Hepatocyte (in vitro differentiated cells): ENCODE data around the gene NDUFV1. TPM values are rescaled to one million over a fixed set of nuclear protein-coding genes. Genes with fewer than 3 reads are reported as not detected.
"Not testable (repeated sequence)": the region's sequence is repeated elsewhere in the genome, so short reads cannot be mapped to it uniquely, and the experiment has no call there.

Source experiments
- DNase-seq: peaks from one replicate; pipeline ENCODE4 v3.0.0-alpha.2; 2016; ENCODE audit warnings: low spot score
- H2AFZ ChIP-seq: fragments of 200-600 bp; sonication (generic); 2 replicates; pipeline ENCODE4 v1.6.0; 2016; ENCODE audit warnings: antibody characterized with exemption, mild to moderate bottlenecking
- H3K27ac ChIP-seq: fragments of 200-600 bp; sonication (generic); 2 replicates; pipeline ENCODE4 v1.5.1; 2016; ENCODE audit warnings: mild to moderate bottlenecking
- H3K27me3 ChIP-seq: fragments of 200-600 bp; sonication (generic); 2 replicates; pipeline ENCODE4 v1.6.1; 2016
- H3K36me3 ChIP-seq: fragments of 200-600 bp; sonication (generic); replicated peaks from 2 replicates; pipeline ENCODE4 v1.5.1; 2016; ENCODE audit warnings: low read depth; ENCODE audit not compliant: insufficient read depth
- H3K4me1 ChIP-seq: fragments of 200-600 bp; sonication (generic); 2 replicates; pipeline ENCODE4 v1.5.1; 2016; ENCODE audit warnings: mild to moderate bottlenecking, moderate library complexity; ENCODE audit not compliant: insufficient read depth
- H3K4me2 ChIP-seq: fragments of 200-600 bp; sonication (generic); 2 replicates; pipeline ENCODE4 v1.6.0; 2016
- H3K4me3 ChIP-seq: fragments of 200-600 bp; sonication (generic); 2 replicates; pipeline ENCODE4 v1.5.1; 2016; ENCODE audit warnings: mild to moderate bottlenecking
- H3K79me2 ChIP-seq: fragments of 200-600 bp; sonication (generic); 2 replicates; pipeline ENCODE4 v1.6.0; 2017; ENCODE audit warnings: mild to moderate bottlenecking
- H3K9me2 ChIP-seq: fragments of 200-600 bp; sonication (generic); replicated peaks from 2 replicates; pipeline ENCODE4 v1.6.0; 2017; ENCODE audit warnings: mild to moderate bottlenecking; ENCODE audit not compliant: insufficient read depth
- H3K9me3 ChIP-seq: fragments of 200-600 bp; sonication (generic); 2 replicates; pipeline ENCODE4 v1.5.1; 2016; ENCODE audit warnings: low read depth, mild to moderate bottlenecking
- H4K20me1 ChIP-seq: fragments of 200-600 bp; sonication (generic); 2 replicates; pipeline ENCODE4 v1.6.0; 2016; ENCODE audit warnings: mild to moderate bottlenecking; ENCODE audit not compliant: insufficient read depth, poor library complexity, severe bottlenecking
- EZH2 ChIP-seq: fragments of 200-600 bp; sonication (generic); IDR thresholded peaks from 2 replicates; pipeline ENCODE4 v1.6.1; 2016; ENCODE audit warnings: antibody characterized with exemption, mild to moderate bottlenecking, borderline replicate concordance
- EZH2phosphoT487 ChIP-seq: fragments of 200-600 bp; sonication (generic); IDR thresholded peaks from one replicate; pipeline ENCODE4 v1.6.1; 2018; ENCODE audit warnings: antibody characterized with exemption, mild to moderate bottlenecking, low read depth, moderate library complexity; ENCODE audit not compliant: unreplicated experiment, severe bottlenecking
- WGBS: methylation state at CpG from one replicate; pipeline ENCODE4 v1.1.6; 2016; ENCODE audit warnings: low lambda C conversion rate; ENCODE audit errors: missing lambda C conversion rate; 5-methylcytosine and 5-hydroxymethylcytosine counted together
- polyA plus RNA-seq: library from polyadenylated mRNA; unstranded; fragments of >200 nt; fragmentation: Nextera tagmentation; extraction: Ambion mirVana; gene quantifications from 2 replicates; pipeline ENCODE4 v1.2.1, GENCODE V29; 2016
- total RNA-seq: library from RNA; depleted of rRNA; stranded (reverse); fragments of >200 nt; gene quantifications from 2 replicates; pipeline ENCODE4 v1.2.3, GENCODE V29; 2014
- TF ChIP-seq, protein P1 (sequence below): fragments of 200-600 bp; sonication (generic); IDR thresholded peaks from 2 replicates; pipeline ENCODE4 v1.5.1; 2016; ENCODE audit warnings: antibody characterized with exemption, mild to moderate bottlenecking; ENCODE audit not compliant: poor library complexity

Gene NDUFV1
- total and polyA plus RNA-seq, 2 experiments from 2014 or later: 194 to 226 TPM

DNA sequence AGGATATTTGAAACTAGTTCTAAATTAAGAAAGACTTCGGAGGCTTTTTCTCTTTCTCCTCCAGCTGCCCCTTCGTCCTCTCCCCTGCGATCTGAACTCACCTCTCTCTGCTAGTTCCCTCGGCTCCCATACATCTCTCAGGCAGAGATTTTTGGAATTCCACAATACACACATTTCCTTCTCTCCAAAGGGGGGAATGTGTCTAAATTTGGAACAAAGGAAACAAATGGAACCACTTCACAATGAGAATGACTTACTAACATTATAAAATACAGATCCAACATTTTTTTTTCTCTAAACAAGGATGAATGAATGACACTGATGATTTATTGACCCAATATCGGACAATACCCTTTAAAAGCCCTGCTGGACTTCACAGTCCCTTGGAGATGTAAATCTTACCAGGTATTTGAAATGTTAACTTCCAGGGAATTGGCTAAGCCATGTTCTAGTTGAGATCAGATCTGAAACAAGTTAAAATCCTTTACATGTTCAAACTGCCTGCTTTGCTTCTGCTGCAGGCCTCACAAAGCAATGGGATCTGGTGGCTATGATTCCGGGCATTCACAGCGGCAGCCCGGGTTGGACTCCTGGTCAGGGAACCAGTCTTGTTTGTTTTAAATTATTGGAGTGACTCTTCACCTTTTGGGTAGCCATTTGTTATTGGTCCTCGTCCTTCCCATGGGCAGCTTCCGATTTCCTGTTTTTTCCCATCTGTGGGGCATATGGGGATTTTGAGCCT lies 43.6 kb upstream of the NDUFV1 start:
- no peak overlapping the region for H3K4me2 ChIP-seq
- no peak overlapping the region for H3K4me3 ChIP-seq
- WGBS: 77% methylated on average over 10 of the region's 10 CpGs

DNA sequence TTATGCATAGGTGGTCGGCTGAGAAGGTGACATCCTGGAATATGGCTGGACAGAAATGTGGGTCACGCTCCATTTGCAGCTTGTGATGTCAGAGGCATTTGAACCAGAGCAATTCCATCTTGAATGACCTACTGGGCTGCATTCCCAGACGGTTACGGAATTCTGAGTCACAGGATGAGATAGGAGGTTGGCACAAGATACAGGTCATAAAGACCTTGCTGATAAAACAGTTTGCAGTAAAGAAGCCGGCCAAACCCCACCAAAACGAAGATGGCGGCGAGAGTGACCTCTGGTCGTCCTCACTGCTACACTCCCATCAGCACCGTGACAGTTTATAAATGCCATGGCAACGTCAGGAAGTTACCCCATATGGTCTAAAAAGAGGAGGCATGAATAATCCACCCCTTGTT lies 43.0 kb upstream of the NDUFV1 start:
- not testable (repeated sequence) for H3K4me3 ChIP-seq, H4K20me1 ChIP-seq, H2AFZ ChIP-seq, H3K27me3 ChIP-seq, H3K79me2 ChIP-seq, H3K9me2 ChIP-seq, H3K4me2 ChIP-seq, H3K36me3 ChIP-seq, H3K9me3 ChIP-seq
- Histone ChIP-seq H3K4me1 (peaks cover 16% of the 10 kb centered on the region), H3K27ac (peak overlapping the region; percentile 89)
- WGBS: 55% methylated on average over 11 of the region's 11 CpGs
- peak; percentile 75 for DNase-seq

More for the DNA sequence above, 43.6 kb upstream of the NDUFV1 start:
- peaks cover 21% of the 10 kb centered on the region for H3K4me1 ChIP-seq
- peak overlapping the region; percentile 89 for H3K27ac ChIP-seq
- DNase-seq: no peak
- H2AFZ ChIP-seq: no peak overlapping the region
- no peaks in the 10 kb centered on the region for H3K9me3 ChIP-seq
- H4K20me1 ChIP-seq: no peaks in the 10 kb centered on the region
- H3K36me3 ChIP-seq: no peaks in the 10 kb centered on the region
- no peaks in the 10 kb centered on the region for H3K27me3 ChIP-seq
- H3K9me2 ChIP-seq: no peaks in the 10 kb centered on the region
- no peaks in the 10 kb centered on the region for H3K79me2 ChIP-seq
- TF ChIP-seq EZH2phosphoT487 (no peak), EZH2 (no peak)
- TF ChIP-seq, protein P1, sequence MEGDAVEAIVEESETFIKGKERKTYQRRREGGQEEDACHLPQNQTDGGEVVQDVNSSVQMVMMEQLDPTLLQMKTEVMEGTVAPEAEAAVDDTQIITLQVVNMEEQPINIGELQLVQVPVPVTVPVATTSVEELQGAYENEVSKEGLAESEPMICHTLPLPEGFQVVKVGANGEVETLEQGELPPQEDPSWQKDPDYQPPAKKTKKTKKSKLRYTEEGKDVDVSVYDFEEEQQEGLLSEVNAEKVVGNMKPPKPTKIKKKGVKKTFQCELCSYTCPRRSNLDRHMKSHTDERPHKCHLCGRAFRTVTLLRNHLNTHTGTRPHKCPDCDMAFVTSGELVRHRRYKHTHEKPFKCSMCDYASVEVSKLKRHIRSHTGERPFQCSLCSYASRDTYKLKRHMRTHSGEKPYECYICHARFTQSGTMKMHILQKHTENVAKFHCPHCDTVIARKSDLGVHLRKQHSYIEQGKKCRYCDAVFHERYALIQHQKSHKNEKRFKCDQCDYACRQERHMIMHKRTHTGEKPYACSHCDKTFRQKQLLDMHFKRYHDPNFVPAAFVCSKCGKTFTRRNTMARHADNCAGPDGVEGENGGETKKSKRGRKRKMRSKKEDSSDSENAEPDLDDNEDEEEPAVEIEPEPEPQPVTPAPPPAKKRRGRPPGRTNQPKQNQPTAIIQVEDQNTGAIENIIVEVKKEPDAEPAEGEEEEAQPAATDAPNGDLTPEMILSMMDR: no peak

DNA sequence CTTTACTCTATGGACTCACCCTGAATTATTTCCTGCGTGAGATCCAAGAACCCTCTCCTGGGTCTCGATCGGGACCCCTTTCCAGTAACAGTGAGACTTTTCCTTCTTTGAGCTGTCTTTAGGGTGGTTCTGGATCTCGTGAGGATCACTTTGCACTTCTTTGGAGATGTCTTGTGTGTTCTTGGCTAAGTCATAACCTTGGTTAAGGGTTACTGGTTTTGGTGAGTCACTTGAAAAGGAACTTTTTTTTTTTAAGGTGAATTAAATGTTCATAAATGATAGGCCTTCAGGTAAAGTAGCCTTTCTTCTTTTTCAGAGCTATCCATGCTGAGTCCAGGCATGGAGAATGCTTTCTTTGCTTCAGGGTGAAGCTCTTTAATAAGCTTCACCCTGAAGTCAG lies 42.5 kb upstream of the NDUFV1 start:
- Histone ChIP-seq H4K20me1 (no peaks in the 10 kb centered on the region), H3K4me1 (peaks cover 13% of the 10 kb centered on the region), H3K36me3 (no peaks in the 10 kb centered on the region), H3K79me2 (no peaks in the 10 kb centered on the region), H2AFZ (no peak overlapping the region), H3K9me3 (no peaks in the 10 kb centered on the region), H3K4me3 (no peak overlapping the region), H3K27ac (peak overlapping the region; percentile 81), H3K9me2 (no peaks in the 10 kb centered on the region), H3K4me2 (no peak overlapping the region), H3K27me3 (no peaks in the 10 kb centered on the region)
- TF ChIP-seq, protein P1: no peak
- no peak for TF ChIP-seq EZH2phosphoT487
- TF ChIP-seq EZH2: no peak
- WGBS: 94% methylated on average over 4 of the region's 4 CpGs
- DNase-seq: no peak

DNA sequence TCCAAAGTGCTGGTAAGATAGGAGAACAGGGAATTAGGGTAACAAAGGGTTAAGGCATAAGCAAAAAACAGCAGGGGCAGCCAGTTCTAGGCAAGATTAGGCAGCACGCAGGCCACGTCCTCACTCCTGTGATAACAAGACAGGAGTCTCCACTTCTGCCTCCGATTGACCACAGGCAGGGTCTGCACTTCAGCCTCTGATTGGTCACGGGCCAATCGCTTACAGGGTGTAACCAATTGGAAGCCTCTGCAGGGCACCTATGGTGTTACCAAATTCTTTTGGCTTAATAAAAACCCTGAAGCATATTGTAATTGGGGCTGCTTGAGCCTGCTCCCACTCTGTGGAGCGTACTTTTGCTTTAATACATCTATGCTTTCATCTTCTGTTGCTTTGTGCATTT lies 35.3 kb upstream of the NDUFV1 start:
- H3K4me3 ChIP-seq: no peak overlapping the region
- TF ChIP-seq EZH2phosphoT487 (no peak), EZH2 (no peak)
- TF ChIP-seq, protein P1: no peak
- WGBS: 66% methylated on average over 6 of the region's 6 CpGs

More for the DNA sequence above, 35.3 kb upstream of the NDUFV1 start:
- no peak for DNase-seq
- Histone ChIP-seq H3K9me3 (no peaks in the 10 kb centered on the region), H3K27ac (no peak overlapping the region), H3K79me2 (no peaks in the 10 kb centered on the region), H3K27me3 (no peaks in the 10 kb centered on the region), H2AFZ (no peak overlapping the region), H3K36me3 (no peaks in the 10 kb centered on the region), H3K4me2 (no peak overlapping the region), H3K9me2 (no peaks in the 10 kb centered on the region), H3K4me1 (no peaks in the 10 kb centered on the region), H4K20me1 (no peaks in the 10 kb centered on the region)
